Liver (tissue), 9 donors: ENCODE data around the gene LRMDA. TPM values are rescaled to one million over a fixed set of nuclear protein-coding genes. Genes with fewer than 3 reads are reported as not detected.

Source experiments
- DNase-seq: peaks from one replicate; pipeline ENCODE4 v3.0.0-alpha.2; 2017; ENCODE audit warnings: low spot score
- H3K27ac ChIP-seq, 2 donors: one replicate each; pipeline ENCODE4 v1.7.0; 2013; ENCODE audit warnings: inconsistent platforms in 2 of 2, low read length in 2 of 2, control low read depth in 1 of 2, low read depth in 1 of 2, mild to moderate bottlenecking in 1 of 2
- H3K27me3 ChIP-seq, 4 donors: one replicate each; pipeline versions ENCODE4 v1.6.1 to v1.7.0; 2013; ENCODE audit warnings: low read length in 3 of 4, inconsistent platforms in 1 of 4, mild to moderate bottlenecking in 1 of 4, moderate library complexity in 1 of 4; ENCODE audit not compliant: control insufficient read depth in 4 of 4, insufficient read depth in 4 of 4
- H3K36me3 ChIP-seq, 4 donors: one replicate each; pipeline versions ENCODE4 v1.6.1 to v1.7.0; 2013; ENCODE audit warnings: low read length in 3 of 4, mild to moderate bottlenecking in 3 of 4, low read depth in 1 of 4, moderate library complexity in 1 of 4; ENCODE audit not compliant: control insufficient read depth in 4 of 4, insufficient read depth in 3 of 4
- H3K4me1 ChIP-seq, 4 donors: one replicate each; pipeline versions ENCODE4 v1.6.1 to v1.7.0; 2013; ENCODE audit warnings: low read length in 3 of 4, mild to moderate bottlenecking in 3 of 4, moderate library complexity in 1 of 4; ENCODE audit not compliant: control insufficient read depth in 4 of 4, insufficient read depth in 4 of 4
- H3K4me3 ChIP-seq, 3 donors: one replicate each; pipeline versions ENCODE4 v1.6.1 to v1.7.0; 2013; ENCODE audit warnings: low read length in 3 of 3, control low read depth in 1 of 3, low read depth in 1 of 3, mild to moderate bottlenecking in 1 of 3
- H3K9ac ChIP-seq, 2 donors: one replicate each; pipeline ENCODE4 v1.7.0; 2013; ENCODE audit warnings: low read length in 2 of 2, mild to moderate bottlenecking in 2 of 2, moderate library complexity in 2 of 2, control low read depth in 1 of 2, low read depth in 1 of 2
- H3K9me3 ChIP-seq, 4 donors: one replicate each; pipeline versions ENCODE4 v1.6.1 to v1.7.0; 2013; ENCODE audit warnings: low read length in 3 of 4; ENCODE audit not compliant: control insufficient read depth in 4 of 4
- EGR1 ChIP-seq, 2 donors: IDR thresholded peaks; 2 replicates each; pipeline ENCODE4 v1.6.1; 2016 to 2018; ENCODE audit warnings: antibody characterized with exemption in 2 of 2, low read depth in 2 of 2
- FOXA1 ChIP-seq: IDR thresholded peaks from 2 replicates; pipeline ENCODE4 v1.6.1; 2016; ENCODE audit warnings: antibody characterized with exemption
- FOXA2 ChIP-seq: IDR thresholded peaks from 2 replicates; pipeline ENCODE4 v1.6.1; 2016; ENCODE audit warnings: antibody characterized with exemption
- GABPA ChIP-seq, 2 donors: IDR thresholded peaks in 1 of 2; conservative IDR thresholded peaks in 1 of 2; 2 replicates each; pipeline ENCODE4 v1.6.1; 2016; ENCODE audit warnings: antibody characterized with exemption in 2 of 2, mild to moderate bottlenecking in 1 of 2, moderate library complexity in 1 of 2
- HNF4A ChIP-seq, 2 donors: conservative IDR thresholded peaks; 2 replicates each; pipeline ENCODE4 v1.6.1; 2016; ENCODE audit warnings: antibody characterized with exemption in 2 of 2, mild to moderate bottlenecking in 2 of 2
- HNF4G ChIP-seq: IDR thresholded peaks from 2 replicates; pipeline ENCODE4 v1.6.1; 2016; ENCODE audit warnings: antibody characterized with exemption
- JUND ChIP-seq, 2 donors: IDR thresholded peaks; 2 replicates each; pipeline ENCODE4 v1.6.1; 2016; ENCODE audit warnings: antibody characterized with exemption in 2 of 2
- NR2F2 ChIP-seq: IDR thresholded peaks from 2 replicates; pipeline ENCODE4 v1.6.1; 2016; ENCODE audit warnings: antibody characterized with exemption
- RAD21 ChIP-seq, 2 donors: IDR thresholded peaks; 2 replicates each; pipeline ENCODE4 v1.6.1; 2016; ENCODE audit warnings: antibody characterized with exemption in 2 of 2, mild to moderate bottlenecking in 2 of 2
- RXRA ChIP-seq, 2 donors: IDR thresholded peaks; 2 replicates each; pipeline ENCODE4 v1.6.1; 2017 to 2018; ENCODE audit warnings: antibody characterized with exemption in 2 of 2, mild to moderate bottlenecking in 1 of 2
- SP1 ChIP-seq: IDR thresholded peaks from 2 replicates; pipeline ENCODE4 v1.6.1; 2018; ENCODE audit warnings: antibody characterized with exemption, mild to moderate bottlenecking
- TAF1 ChIP-seq: conservative IDR thresholded peaks from 2 replicates; pipeline ENCODE4 v1.6.1; 2016; ENCODE audit warnings: antibody characterized with exemption, mild to moderate bottlenecking
- YY1 ChIP-seq: IDR thresholded peaks from 2 replicates; pipeline ENCODE4 v1.6.1; 2016; ENCODE audit warnings: antibody characterized with exemption, mild to moderate bottlenecking
- WGBS: extraction: QIAGEN DNeasy Blood & Tissue Kit; methylation state at CpG from one replicate; pipeline ENCODE4 v1.1.7; 2013; 5-methylcytosine and 5-hydroxymethylcytosine counted together
- polyA plus RNA-seq, 2 donors: library from polyadenylated mRNA; stranded (reverse) in 1 of 2; unstranded in 1 of 2; fragments of 200-250 nt in 1 of 2; fragments of >200 nt in 1 of 2; fragmentation: Nextera tagmentation in 1 of 2; extraction: Ambion mirVana in 1 of 2; gene quantifications; one replicate each; pipeline versions ENCODE4 v1.2.1 to v1.2.3, GENCODE V29; 2013 to 2015
- total RNA-seq, 2 donors: library from RNA; depleted of rRNA; stranded (reverse); fragments of >200 nt; gene quantifications; one replicate each; pipeline ENCODE4 v1.2.3, GENCODE V29; 2014
- TF ChIP-seq, protein P1 (sequence below): IDR thresholded peaks from 2 replicates; pipeline ENCODE4 v1.6.1; 2016; ENCODE audit warnings: antibody characterized with exemption
- TF ChIP-seq, protein P2 (sequence below): IDR thresholded peaks from 2 replicates; pipeline ENCODE4 v1.6.1; 2016; ENCODE audit warnings: antibody characterized with exemption, mild to moderate bottlenecking
- TF ChIP-seq, protein P3 (sequence below): fragments of 150-350 bp; IDR thresholded peaks from 2 replicates; pipeline ENCODE4 v1.5.1; 2017; ENCODE audit warnings: improper control_type of control experiment, low read depth, low read length; ENCODE audit not compliant: missing input control
- TF ChIP-seq, protein P4 (sequence below): IDR thresholded peaks from 2 replicates; pipeline ENCODE4 v1.6.1; 2016; ENCODE audit warnings: antibody characterized with exemption
- TF ChIP-seq, protein P5 (sequence below): IDR thresholded peaks from 2 replicates; pipeline ENCODE4 v1.6.1; 2016; ENCODE audit warnings: antibody characterized with exemption
- donor health status: healthy.
- donor health status: healthy.
- donor health status: healthy.
- donor health status: healthy.
- donor health status: healthy.

LRMDA gene
- total and polyA plus RNA-seq, 4 donors: 7.9 to 15.8 (median 11.3) TPM

DNA sequence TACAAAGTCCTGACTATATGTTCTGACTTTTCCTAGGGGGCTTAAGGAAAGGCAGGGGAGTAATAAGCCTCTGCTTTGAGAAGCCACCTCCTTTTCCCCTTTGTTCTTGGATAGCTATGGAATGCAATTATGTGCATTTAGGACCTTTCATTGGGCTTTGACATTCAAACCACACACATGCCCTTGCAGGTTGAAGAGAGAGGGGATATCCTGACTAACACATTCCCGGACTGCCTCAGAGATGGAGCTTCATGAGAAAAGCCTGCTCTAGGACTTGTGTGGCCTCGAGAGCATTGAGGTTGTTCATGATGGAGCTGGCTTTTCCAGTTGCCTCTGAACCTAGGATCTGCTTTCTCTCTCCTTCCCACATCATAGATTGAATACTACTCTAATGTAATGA, 694.5 kb downstream of the LRMDA start:
- no peak overlapping the region for H3K27ac ChIP-seq
- H3K9ac ChIP-seq: no peak overlapping the region
- 96% methylated on average over 2 of the region's 2 CpGs for WGBS
- no peaks in the 10 kb centered on the region for H3K27me3 ChIP-seq
- no peaks in the 10 kb centered on the region for H3K9me3 ChIP-seq
- H3K4me1 ChIP-seq: no peaks in the 10 kb centered on the region
- H3K36me3 ChIP-seq: no peaks in the 10 kb centered on the region
- no peak for DNase-seq
- no peak overlapping the region for H3K4me3 ChIP-seq
- TF ChIP-seq FOXA1: no peak
- TF ChIP-seq, protein P1, sequence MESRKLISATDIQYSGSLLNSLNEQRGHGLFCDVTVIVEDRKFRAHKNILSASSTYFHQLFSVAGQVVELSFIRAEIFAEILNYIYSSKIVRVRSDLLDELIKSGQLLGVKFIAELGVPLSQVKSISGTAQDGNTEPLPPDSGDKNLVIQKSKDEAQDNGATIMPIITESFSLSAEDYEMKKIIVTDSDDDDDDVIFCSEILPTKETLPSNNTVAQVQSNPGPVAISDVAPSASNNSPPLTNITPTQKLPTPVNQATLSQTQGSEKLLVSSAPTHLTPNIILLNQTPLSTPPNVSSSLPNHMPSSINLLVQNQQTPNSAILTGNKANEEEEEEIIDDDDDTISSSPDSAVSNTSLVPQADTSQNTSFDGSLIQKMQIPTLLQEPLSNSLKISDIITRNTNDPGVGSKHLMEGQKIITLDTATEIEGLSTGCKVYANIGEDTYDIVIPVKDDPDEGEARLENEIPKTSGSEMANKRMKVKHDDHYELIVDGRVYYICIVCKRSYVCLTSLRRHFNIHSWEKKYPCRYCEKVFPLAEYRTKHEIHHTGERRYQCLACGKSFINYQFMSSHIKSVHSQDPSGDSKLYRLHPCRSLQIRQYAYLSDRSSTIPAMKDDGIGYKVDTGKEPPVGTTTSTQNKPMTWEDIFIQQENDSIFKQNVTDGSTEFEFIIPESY: no peak
- TF ChIP-seq, protein P2, sequence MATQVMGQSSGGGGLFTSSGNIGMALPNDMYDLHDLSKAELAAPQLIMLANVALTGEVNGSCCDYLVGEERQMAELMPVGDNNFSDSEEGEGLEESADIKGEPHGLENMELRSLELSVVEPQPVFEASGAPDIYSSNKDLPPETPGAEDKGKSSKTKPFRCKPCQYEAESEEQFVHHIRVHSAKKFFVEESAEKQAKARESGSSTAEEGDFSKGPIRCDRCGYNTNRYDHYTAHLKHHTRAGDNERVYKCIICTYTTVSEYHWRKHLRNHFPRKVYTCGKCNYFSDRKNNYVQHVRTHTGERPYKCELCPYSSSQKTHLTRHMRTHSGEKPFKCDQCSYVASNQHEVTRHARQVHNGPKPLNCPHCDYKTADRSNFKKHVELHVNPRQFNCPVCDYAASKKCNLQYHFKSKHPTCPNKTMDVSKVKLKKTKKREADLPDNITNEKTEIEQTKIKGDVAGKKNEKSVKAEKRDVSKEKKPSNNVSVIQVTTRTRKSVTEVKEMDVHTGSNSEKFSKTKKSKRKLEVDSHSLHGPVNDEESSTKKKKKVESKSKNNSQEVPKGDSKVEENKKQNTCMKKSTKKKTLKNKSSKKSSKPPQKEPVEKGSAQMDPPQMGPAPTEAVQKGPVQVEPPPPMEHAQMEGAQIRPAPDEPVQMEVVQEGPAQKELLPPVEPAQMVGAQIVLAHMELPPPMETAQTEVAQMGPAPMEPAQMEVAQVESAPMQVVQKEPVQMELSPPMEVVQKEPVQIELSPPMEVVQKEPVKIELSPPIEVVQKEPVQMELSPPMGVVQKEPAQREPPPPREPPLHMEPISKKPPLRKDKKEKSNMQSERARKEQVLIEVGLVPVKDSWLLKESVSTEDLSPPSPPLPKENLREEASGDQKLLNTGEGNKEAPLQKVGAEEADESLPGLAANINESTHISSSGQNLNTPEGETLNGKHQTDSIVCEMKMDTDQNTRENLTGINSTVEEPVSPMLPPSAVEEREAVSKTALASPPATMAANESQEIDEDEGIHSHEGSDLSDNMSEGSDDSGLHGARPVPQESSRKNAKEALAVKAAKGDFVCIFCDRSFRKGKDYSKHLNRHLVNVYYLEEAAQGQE: no peak
- no peak for TF ChIP-seq SP1
- TF ChIP-seq RAD21 (IDR thresholded peaks at IDR 0.05): no peak
- no peak for TF ChIP-seq RXRA (IDR thresholded peaks at IDR 0.05)
- no peak for TF ChIP-seq NR2F2
- TF ChIP-seq JUND (IDR thresholded peaks at IDR 0.05): no peak
- TF ChIP-seq, protein P3, sequence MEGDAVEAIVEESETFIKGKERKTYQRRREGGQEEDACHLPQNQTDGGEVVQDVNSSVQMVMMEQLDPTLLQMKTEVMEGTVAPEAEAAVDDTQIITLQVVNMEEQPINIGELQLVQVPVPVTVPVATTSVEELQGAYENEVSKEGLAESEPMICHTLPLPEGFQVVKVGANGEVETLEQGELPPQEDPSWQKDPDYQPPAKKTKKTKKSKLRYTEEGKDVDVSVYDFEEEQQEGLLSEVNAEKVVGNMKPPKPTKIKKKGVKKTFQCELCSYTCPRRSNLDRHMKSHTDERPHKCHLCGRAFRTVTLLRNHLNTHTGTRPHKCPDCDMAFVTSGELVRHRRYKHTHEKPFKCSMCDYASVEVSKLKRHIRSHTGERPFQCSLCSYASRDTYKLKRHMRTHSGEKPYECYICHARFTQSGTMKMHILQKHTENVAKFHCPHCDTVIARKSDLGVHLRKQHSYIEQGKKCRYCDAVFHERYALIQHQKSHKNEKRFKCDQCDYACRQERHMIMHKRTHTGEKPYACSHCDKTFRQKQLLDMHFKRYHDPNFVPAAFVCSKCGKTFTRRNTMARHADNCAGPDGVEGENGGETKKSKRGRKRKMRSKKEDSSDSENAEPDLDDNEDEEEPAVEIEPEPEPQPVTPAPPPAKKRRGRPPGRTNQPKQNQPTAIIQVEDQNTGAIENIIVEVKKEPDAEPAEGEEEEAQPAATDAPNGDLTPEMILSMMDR: no peak
- no peak for TF ChIP-seq TAF1
- TF ChIP-seq, protein P4, sequence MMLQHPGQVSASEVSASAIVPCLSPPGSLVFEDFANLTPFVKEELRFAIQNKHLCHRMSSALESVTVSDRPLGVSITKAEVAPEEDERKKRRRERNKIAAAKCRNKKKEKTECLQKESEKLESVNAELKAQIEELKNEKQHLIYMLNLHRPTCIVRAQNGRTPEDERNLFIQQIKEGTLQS: no peak
- no peak for TF ChIP-seq HNF4A (conservative IDR thresholded peaks at IDR 0.05)
- no peak for TF ChIP-seq YY1
- no peak for TF ChIP-seq EGR1 (IDR thresholded peaks at IDR 0.05; ENCODE audit: low read depth in 2 of 2)
- TF ChIP-seq FOXA2: no peak
- TF ChIP-seq HNF4G: no peak
- no peak for TF ChIP-seq GABPA (IDR thresholded peaks at IDR 0.05 in 1 of 2, conservative IDR thresholded peaks at IDR 0.05 in 1 of 2)
- TF ChIP-seq, protein P5, sequence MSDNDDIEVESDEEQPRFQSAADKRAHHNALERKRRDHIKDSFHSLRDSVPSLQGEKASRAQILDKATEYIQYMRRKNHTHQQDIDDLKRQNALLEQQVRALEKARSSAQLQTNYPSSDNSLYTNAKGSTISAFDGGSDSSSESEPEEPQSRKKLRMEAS: no peak
